ENCODE results near the gene IFIT5.

- TF ChIP-seq, protein P1, sequence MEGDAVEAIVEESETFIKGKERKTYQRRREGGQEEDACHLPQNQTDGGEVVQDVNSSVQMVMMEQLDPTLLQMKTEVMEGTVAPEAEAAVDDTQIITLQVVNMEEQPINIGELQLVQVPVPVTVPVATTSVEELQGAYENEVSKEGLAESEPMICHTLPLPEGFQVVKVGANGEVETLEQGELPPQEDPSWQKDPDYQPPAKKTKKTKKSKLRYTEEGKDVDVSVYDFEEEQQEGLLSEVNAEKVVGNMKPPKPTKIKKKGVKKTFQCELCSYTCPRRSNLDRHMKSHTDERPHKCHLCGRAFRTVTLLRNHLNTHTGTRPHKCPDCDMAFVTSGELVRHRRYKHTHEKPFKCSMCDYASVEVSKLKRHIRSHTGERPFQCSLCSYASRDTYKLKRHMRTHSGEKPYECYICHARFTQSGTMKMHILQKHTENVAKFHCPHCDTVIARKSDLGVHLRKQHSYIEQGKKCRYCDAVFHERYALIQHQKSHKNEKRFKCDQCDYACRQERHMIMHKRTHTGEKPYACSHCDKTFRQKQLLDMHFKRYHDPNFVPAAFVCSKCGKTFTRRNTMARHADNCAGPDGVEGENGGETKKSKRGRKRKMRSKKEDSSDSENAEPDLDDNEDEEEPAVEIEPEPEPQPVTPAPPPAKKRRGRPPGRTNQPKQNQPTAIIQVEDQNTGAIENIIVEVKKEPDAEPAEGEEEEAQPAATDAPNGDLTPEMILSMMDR (IDR thresholded peaks at IDR 0.05), result no peak
- TF ChIP-seq POLR2A (IDR thresholded peaks at IDR 0.05), result no peak
- no peak for TF ChIP-seq POLR2AphosphoS5 (IDR thresholded peaks at IDR 0.05; ENCODE audit: insufficient read depth in 1 of 2, low read depth in 1 of 2)
Measured at GRCh38 chr10:89413398-89413912, 913 bp upstream of the IFIT5 start.

Measured in vagina (tissue), 2 donors.